Right lobe of liver (tissue), 4 donors: ENCODE measurements around the gene LDB2.

ENCODE experiments used
- CTCF ChIP-seq, 4 donors: fragments of 200-600 bp in 3 of 4; fragments of 450-650 bp in 1 of 4; IDR thresholded peaks; one replicate each; pipeline versions ENCODE4 v1.5.1 to v1.8.0; 2016 to 2022; ENCODE audit warnings: antibody characterized with exemption in 4 of 4, mild to moderate bottlenecking in 2 of 4
- POLR2A ChIP-seq: fragments of 450-650 bp; IDR thresholded peaks from one replicate; pipeline ENCODE4 v1.6.1; 2017; ENCODE audit warnings: antibody characterized with exemption, mild to moderate bottlenecking
- donor health status: DM: no; HTN: no; CAD: no.
- donor health status: DM: no; HTN: no; CAD: no.
- donor health status: DM: no; HTN: yes; CAD: no.

- TF ChIP-seq POLR2A (no peak), CTCF (IDR thresholded peaks at IDR 0.05) (no peak)
Observed at GRCh38 chr4:16804581-16804980, 93.9 kb downstream of the LDB2 start.
